Esophagus muscularis mucosa (tissue), 4 donors: ENCODE data around the gene RPP40. TPM values are rescaled to one million over a fixed set of nuclear protein-coding genes. Genes with fewer than 3 reads are reported as not detected.

Source experiments
- DNase-seq: peaks from one replicate; pipeline ENCODE4 v3.0.0-alpha.2; 2017; ENCODE audit errors: extremely low spot score
- H3K27ac ChIP-seq, 4 donors: fragments of 200-600 bp; sonication (generic); replicated peaks in 1 of 4; 1 replicate in 3 of 4; 2 replicates in 1 of 4; pipeline ENCODE4 v1.5.1; 2016 to 2019; ENCODE audit warnings: mild to moderate bottlenecking in 1 of 4
- H3K27me3 ChIP-seq, 4 donors: fragments of 200-600 bp; sonication (generic); one replicate each; pipeline versions ENCODE4 v1.5.1 to v1.6.0; 2016 to 2019
- H3K36me3 ChIP-seq, 4 donors: fragments of 200-600 bp; sonication (generic); one replicate each; pipeline ENCODE4 v1.5.1; 2016 to 2019
- H3K4me1 ChIP-seq, 4 donors: fragments of 200-600 bp; sonication (generic); one replicate each; pipeline ENCODE4 v1.5.1; 2016 to 2019
- H3K4me3 ChIP-seq, 4 donors: fragments of 200-600 bp; sonication (generic); 1 replicate in 2 of 4; 2 replicates in 2 of 4; pipeline ENCODE4 v1.5.1; 2016 to 2019; ENCODE audit warnings: mild to moderate bottlenecking in 4 of 4, moderate library complexity in 1 of 4
- H3K9me3 ChIP-seq, 4 donors: fragments of 200-600 bp; sonication (generic); 1 replicate in 3 of 4; 2 replicates in 1 of 4; pipeline ENCODE4 v1.5.1; 2016 to 2019
- EP300 ChIP-seq: sonication (generic); formaldehyde crosslinking; IDR thresholded peaks from one replicate; pipeline ENCODE4 v1.6.1; 2017; ENCODE audit warnings: antibody characterized with exemption
- POLR2A ChIP-seq: fragments of 450-650 bp; IDR thresholded peaks from one replicate; pipeline ENCODE4 v1.6.1; 2017; ENCODE audit warnings: antibody characterized with exemption, moderate library complexity, mild to moderate bottlenecking, low read depth
- POLR2AphosphoS5 ChIP-seq, 2 donors: sonication (generic); formaldehyde crosslinking; IDR thresholded peaks; one replicate each; pipeline ENCODE4 v1.6.1; 2017; ENCODE audit warnings: antibody characterized with exemption in 2 of 2
- WGBS: methylation state at CpG from one replicate; pipeline ENCODE4 v1.1.5; 2018; 5-methylcytosine and 5-hydroxymethylcytosine counted together
- intact Hi-C: fragments of 100-400 bp; cut with DNase I; formaldehyde crosslinking; loops from one replicate; pipeline ENCODE4 v1.15.1; 2023
- total RNA-seq, 4 donors: library from RNA; depleted of rRNA; stranded (reverse); fragments of >200 nt; gene quantifications; one replicate each; pipeline versions ENCODE4 v1.1.0 to v1.2.1, GENCODE V29; 2016
- TF ChIP-seq, protein P1 (sequence below), 3 experiments: fragments of 200-600 bp in 2 of 3; fragments of 450-650 bp in 1 of 3; sonication (generic) in 2 of 3; IDR thresholded peaks; one replicate each; pipeline ENCODE4 v1.5.1; 2017 to 2019; ENCODE audit warnings: antibody characterized with exemption in 3 of 3, mild to moderate bottlenecking in 2 of 3, moderate library complexity in 1 of 3

The RPP40 gene
- total RNA-seq, 4 donors from 2014 or later, result 2.5 to 7.9 (median 3.8) TPM

DNA sequence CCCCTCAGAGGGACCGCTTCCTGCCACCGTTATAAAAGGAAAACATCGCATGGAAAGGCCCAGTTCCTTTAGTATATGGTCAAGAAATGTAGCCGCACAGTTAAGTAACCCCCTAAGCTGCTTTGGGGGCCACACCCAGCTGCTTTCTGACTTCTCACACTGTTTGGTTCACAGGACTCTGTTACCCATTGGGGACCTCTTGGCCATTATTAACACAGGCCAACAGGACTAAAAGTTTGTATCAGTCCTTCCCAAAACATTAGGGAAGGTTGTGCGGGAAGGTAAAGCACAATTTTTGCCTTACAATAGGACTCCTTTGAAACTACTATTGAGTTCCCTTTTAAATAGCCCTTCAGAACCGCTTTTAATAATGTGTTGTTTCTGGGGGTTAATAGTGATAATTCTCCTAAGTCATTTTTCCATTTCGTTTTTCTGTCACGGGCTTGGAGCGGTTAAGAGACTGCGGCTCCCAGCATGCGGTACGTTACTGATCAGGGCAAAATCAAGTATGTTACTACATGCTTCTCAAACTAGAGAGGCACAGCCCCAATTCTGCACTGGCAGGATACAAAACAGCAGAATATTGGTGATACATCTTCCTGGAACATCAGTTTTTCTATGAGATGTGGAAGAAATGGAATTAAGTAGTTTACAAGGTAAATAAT lies 668 bp upstream of the RPP40 start:
- Histone ChIP-seq H3K27ac (peak overlapping the region; percentile 88 to 93 (median 92)), H3K4me1 (peaks cover 7 to 10% (median 8%) of the 10 kb centered on the region in 4 donors), H3K4me3 (peak overlapping the region; percentile 66 to 77 (median 70)), H3K9me3 (no peaks in the 10 kb centered on the region), H3K27me3 (no peaks in the 10 kb centered on the region), H3K36me3 (peaks cover 8 to 24% (median 15%) of the 10 kb centered on the region in 4 donors)
- TF ChIP-seq, protein P1, sequence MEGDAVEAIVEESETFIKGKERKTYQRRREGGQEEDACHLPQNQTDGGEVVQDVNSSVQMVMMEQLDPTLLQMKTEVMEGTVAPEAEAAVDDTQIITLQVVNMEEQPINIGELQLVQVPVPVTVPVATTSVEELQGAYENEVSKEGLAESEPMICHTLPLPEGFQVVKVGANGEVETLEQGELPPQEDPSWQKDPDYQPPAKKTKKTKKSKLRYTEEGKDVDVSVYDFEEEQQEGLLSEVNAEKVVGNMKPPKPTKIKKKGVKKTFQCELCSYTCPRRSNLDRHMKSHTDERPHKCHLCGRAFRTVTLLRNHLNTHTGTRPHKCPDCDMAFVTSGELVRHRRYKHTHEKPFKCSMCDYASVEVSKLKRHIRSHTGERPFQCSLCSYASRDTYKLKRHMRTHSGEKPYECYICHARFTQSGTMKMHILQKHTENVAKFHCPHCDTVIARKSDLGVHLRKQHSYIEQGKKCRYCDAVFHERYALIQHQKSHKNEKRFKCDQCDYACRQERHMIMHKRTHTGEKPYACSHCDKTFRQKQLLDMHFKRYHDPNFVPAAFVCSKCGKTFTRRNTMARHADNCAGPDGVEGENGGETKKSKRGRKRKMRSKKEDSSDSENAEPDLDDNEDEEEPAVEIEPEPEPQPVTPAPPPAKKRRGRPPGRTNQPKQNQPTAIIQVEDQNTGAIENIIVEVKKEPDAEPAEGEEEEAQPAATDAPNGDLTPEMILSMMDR (IDR thresholded peaks at IDR 0.05), result no peak
- no peak for TF ChIP-seq POLR2AphosphoS5 (IDR thresholded peaks at IDR 0.05)
- no peak for TF ChIP-seq POLR2A
- TF ChIP-seq EP300, result no peak
- peak; percentile 21 for DNase-seq
- intact Hi-C loops, result loop anchor here (10.0 kb wide), 2 partner anchors 230 to 260 kb away; partner anchors contain the start of genes CDYL, FARS2 and LYRM4
- WGBS, result 49% methylated on average over 12 of the region's 12 CpGs

DNA sequence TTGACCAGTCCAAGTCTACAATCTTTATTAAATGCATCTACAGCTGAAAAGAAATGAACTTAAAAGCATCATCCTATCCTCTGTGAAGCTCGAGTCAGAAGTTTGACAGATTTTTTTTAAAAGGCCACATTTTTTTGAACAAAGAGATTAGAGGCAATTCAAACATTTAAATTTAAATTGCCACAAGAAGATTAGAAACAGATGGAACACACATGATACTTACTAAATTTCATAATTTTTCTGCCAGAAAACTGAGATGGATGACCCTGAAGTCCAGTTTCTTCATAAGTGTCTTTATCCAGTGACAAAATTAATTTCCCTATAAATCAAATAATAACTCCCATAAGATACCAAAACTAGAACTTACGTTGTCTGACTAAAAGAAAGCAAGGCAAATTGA lies 4.3 kb downstream of the RPP40 start:
- Histone ChIP-seq H3K36me3 (peaks cover 11 to 64% (median 41%) of the 10 kb centered on the region in 4 donors), H3K9me3 (no peaks in the 10 kb centered on the region), H3K27me3 (no peaks in the 10 kb centered on the region), H3K4me1 (peaks cover 4 to 5% (median 5%) of the 10 kb centered on the region in 4 donors), H3K4me3 (no peak overlapping the region), H3K27ac (no peak overlapping the region)
- intact Hi-C loops, result no loop called here
- DNase-seq, result no peak
- 60% methylated on average over 2 of the region's 2 CpGs for WGBS
- TF ChIP-seq EP300 (no peak), POLR2AphosphoS5 (IDR thresholded peaks at IDR 0.05) (no peak)

DNA sequence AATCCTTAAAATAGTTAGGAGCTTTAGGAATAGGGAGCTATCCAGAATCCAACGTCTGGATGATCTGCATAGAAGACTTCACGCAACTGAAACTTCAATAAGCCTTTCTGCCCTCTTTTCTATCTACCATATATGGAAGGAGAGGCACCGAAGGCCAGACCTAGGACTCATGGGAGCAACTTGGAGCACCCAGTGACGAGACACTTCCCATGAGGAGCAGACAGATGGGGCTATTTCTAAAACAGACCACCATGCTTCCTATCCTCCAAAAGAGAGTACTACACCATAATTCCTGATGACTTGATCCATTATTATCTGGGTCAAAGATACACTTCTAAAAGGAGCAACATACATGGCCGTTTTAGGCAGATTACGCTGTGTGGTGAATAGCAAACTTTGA lies 6.0 kb downstream of the RPP40 start:
- no peak overlapping the region for H3K27ac ChIP-seq
- H3K4me3 ChIP-seq, result no peak overlapping the region
- TF ChIP-seq, protein P1 (IDR thresholded peaks at IDR 0.05), result no peak
- TF ChIP-seq EP300 (no peak), POLR2AphosphoS5 (IDR thresholded peaks at IDR 0.05) (no peak), POLR2A (no peak)
- peaks cover 11 to 73% (median 43%) of the 10 kb centered on the region in 4 donors for H3K36me3 ChIP-seq
- intact Hi-C loops, result no loop called here
- WGBS, result 94% methylated on average over 5 of the region's 6 CpGs
- no peaks in the 10 kb centered on the region for H3K4me1 ChIP-seq
- H3K27me3 ChIP-seq, result no peaks in the 10 kb centered on the region
- peak; percentile 74 for DNase-seq
- H3K9me3 ChIP-seq, result no peaks in the 10 kb centered on the region

DNA sequence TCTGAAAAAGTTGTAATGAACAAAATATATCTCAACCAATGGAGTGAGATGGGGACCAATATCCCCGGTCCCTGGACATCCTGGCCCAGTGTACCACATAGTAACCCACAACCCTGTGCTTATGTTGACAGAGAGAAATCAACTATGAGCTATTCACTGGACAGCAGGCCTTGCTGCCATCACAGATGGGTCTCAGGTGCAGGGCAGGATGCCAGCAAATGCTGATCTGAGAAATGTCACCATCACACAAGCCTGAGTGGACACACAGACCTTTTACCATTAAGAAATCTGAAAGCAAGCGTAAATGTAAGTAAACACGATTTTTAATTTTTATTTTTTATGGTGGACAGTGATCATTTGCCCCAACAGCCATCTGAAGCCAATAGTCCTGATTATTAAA lies 9.1 kb downstream of the RPP40 start:
- WGBS, result 96% methylated on average over 3 of the region's 3 CpGs
- TF ChIP-seq, protein P1 (IDR thresholded peaks at IDR 0.05), result no peak
- no peak for TF ChIP-seq POLR2AphosphoS5 (IDR thresholded peaks at IDR 0.05)
- TF ChIP-seq EP300, result no peak
- TF ChIP-seq POLR2A, result no peak
- H3K36me3 ChIP-seq, result peaks cover 3 to 56% (median 29%) of the 10 kb centered on the region in 4 donors

DNA sequence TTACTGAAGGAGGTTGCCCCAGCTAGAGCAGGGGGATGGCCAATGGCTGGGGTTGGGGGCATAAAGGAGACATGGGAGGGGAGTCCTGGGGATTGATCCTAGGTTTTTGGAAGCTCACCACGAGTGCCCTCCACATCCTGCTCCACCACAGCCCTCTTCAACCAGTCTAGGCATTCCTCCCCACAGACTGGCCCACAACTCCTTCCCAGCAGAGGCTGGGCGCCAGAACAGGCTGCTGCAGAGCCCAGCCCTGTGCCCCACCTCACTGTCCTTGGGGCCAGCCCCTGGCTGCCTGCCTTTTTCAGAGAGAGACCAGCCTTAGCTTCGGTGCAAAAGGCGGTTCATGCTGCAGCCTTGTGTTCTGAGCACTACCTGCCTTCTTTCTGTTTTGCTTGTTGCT lies 16.4 kb downstream of the RPP40 start:
- Histone ChIP-seq H3K27me3 (no peaks in the 10 kb centered on the region), H3K9me3 (peaks cover 0 to 4% (median 0%) of the 10 kb centered on the region in 4 donors), H3K27ac (no peak overlapping the region), H3K36me3 (peaks cover 0 to 7% (median 0%) of the 10 kb centered on the region in 4 donors), H3K4me1 (no peaks in the 10 kb centered on the region), H3K4me3 (no peak overlapping the region)
- no peak for TF ChIP-seq POLR2A
- intact Hi-C loops, result no loop called here
- 83% methylated on average over 4 of the region's 4 CpGs for WGBS
- DNase-seq, result peak; percentile 80

More for the DNA sequence above, 9.1 kb downstream of the RPP40 start:
- intact Hi-C loops, result no loop called here
- no peaks in the 10 kb centered on the region for H3K27me3 ChIP-seq
- H3K4me1 ChIP-seq, result no peaks in the 10 kb centered on the region
- DNase-seq, result peak; percentile 50
- H3K9me3 ChIP-seq, result no peaks in the 10 kb centered on the region
- H3K4me3 ChIP-seq, result no peak overlapping the region
- H3K27ac ChIP-seq, result no peak overlapping the region

DNA sequence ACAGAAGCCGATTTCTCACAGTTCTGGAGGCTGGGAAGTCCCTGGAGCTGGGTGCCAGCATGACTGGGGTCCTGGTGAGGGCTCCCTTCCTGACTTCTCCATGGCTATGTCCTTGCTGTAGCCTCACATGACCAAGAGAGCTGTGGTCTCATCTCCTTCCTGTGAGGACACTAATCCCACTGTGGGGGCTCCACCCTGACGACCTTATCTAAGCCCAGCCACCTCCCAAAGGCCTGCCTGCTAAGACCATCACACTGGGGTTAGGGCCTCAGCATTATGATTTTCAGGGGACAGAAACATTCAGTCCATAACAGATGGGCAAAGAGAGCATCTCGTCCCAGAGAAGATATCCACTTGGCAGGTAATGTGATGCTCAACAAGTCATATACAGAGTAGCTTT lies 16.8 kb downstream of the RPP40 start:
- no peak for TF ChIP-seq EP300
- TF ChIP-seq, protein P1 (IDR thresholded peaks at IDR 0.05), result no peak
- 81% methylated on average over 3 of the region's 3 CpGs for WGBS
- intact Hi-C loops, result no loop called here

More for the DNA sequence above, 16.8 kb downstream of the RPP40 start:
- H3K9me3 ChIP-seq, result peaks cover 0 to 4% (median 0%) of the 10 kb centered on the region in 4 donors
- DNase-seq, result peak; percentile 7
- no peak overlapping the region for H3K27ac ChIP-seq
- H3K4me1 ChIP-seq, result no peaks in the 10 kb centered on the region
- no peaks in the 10 kb centered on the region for H3K27me3 ChIP-seq
- peaks cover 0 to 7% (median 0%) of the 10 kb centered on the region in 4 donors for H3K36me3 ChIP-seq
- H3K4me3 ChIP-seq, result no peak overlapping the region
